GM23338 (cell line): ENCODE data around the gene SEMA7A. TPM values are rescaled to one million over a fixed set of nuclear protein-coding genes. Genes with fewer than 3 reads are reported as not detected.

Experiments used
- ATAC-seq: fragments of 200-7000 bp; cut with Tn5 transposase; 3 replicates; pipeline ENCODE4 v1.9.1; 2020
- DNase-seq: peaks from one replicate; pipeline ENCODE4 v3.0.0-alpha.2; 2015; ENCODE audit warnings: low spot score
- H2AFZ ChIP-seq: fragments of 200-600 bp; sonication (generic); 2 replicates; pipeline ENCODE4 v1.8.0; 2016; ENCODE audit warnings: antibody characterized with exemption, mild to moderate bottlenecking, moderate library complexity
- H3F3A ChIP-seq: fragments of 200-600 bp; sonication (generic); replicated peaks from 2 replicates; pipeline ENCODE4 v1.8.0; 2017; ENCODE audit warnings: antibody characterized with exemption, mixed run types, low read depth
- H3K27ac ChIP-seq: fragments of 200-600 bp; sonication (generic); 2 replicates; pipeline ENCODE4 v1.6.1; 2016; ENCODE audit warnings: low read depth
- H3K27me3 ChIP-seq: fragments of 200-600 bp; sonication (generic); 2 replicates; pipeline ENCODE4 v1.8.0; 2016; ENCODE audit warnings: mild to moderate bottlenecking, mixed run types, moderate library complexity; ENCODE audit not compliant: insufficient read depth
- H3K36me3 ChIP-seq: fragments of 200-600 bp; sonication (generic); 2 replicates; pipeline ENCODE4 v1.8.0; 2016; ENCODE audit warnings: mild to moderate bottlenecking; ENCODE audit not compliant: insufficient read depth
- H3K4me1 ChIP-seq: fragments of 200-600 bp; sonication (generic); 2 replicates; pipeline ENCODE4 v1.8.0; 2016; ENCODE audit warnings: mild to moderate bottlenecking, moderate library complexity; ENCODE audit not compliant: insufficient read depth
- H3K4me2 ChIP-seq: fragments of 200-600 bp; sonication (generic); 2 replicates; pipeline ENCODE4 v1.7.1; 2017; ENCODE audit warnings: mixed run types
- H3K4me3 ChIP-seq: fragments of 200-600 bp; sonication (generic); 2 replicates; pipeline ENCODE4 v1.6.1; 2016; ENCODE audit warnings: mixed run types
- H3K79me2 ChIP-seq: fragments of 200-600 bp; sonication (generic); replicated peaks from 2 replicates; pipeline ENCODE4 v1.8.0; 2017; ENCODE audit warnings: mild to moderate bottlenecking; ENCODE audit not compliant: insufficient read depth
- H3K9me2 ChIP-seq: fragments of 200-600 bp; sonication (generic); 2 replicates; pipeline ENCODE4 v1.8.0; 2017; ENCODE audit not compliant: insufficient read depth
- H4K20me1 ChIP-seq: fragments of 200-600 bp; sonication (generic); replicated peaks from 2 replicates; pipeline ENCODE4 v1.8.0; 2017; ENCODE audit warnings: mild to moderate bottlenecking; ENCODE audit not compliant: insufficient read depth
- H3K27ac Mint-ChIP-seq: 2 replicates; pipeline ENCODE4 v1.8.0; 2020; ENCODE audit warnings: inconsistent platforms, mild to moderate bottlenecking, moderate library complexity, mixed read lengths
- H3K27me3 Mint-ChIP-seq: 3 replicates; pipeline ENCODE4 v1.8.0; 2022; ENCODE audit warnings: low read depth, mild to moderate bottlenecking, moderate library complexity, mixed read lengths, inconsistent platforms; ENCODE audit not compliant: insufficient read depth, poor library complexity
- H3K36me3 Mint-ChIP-seq: 3 replicates; pipeline ENCODE4 v1.8.0; 2021; ENCODE audit warnings: low read depth, mild to moderate bottlenecking, inconsistent platforms, moderate library complexity, mixed read lengths
- H3K4me1 Mint-ChIP-seq: 3 replicates; pipeline ENCODE4 v1.8.0; 2020; ENCODE audit warnings: mild to moderate bottlenecking, inconsistent platforms, mixed read lengths
- H3K4me3 Mint-ChIP-seq: 3 replicates; pipeline ENCODE4 v1.8.0; 2021; ENCODE audit warnings: moderate library complexity, mild to moderate bottlenecking, inconsistent platforms, mixed read lengths
- H3K9me3 Mint-ChIP-seq: 3 replicates; pipeline ENCODE4 v1.8.0; 2020; ENCODE audit warnings: moderate library complexity, mild to moderate bottlenecking, inconsistent platforms, mixed read lengths
- CREB1 ChIP-seq: fragments of 250-450 bp; sonication (Bioruptor Pico); IDR thresholded peaks from 2 replicates; pipeline ENCODE4 v1.5.0; 2020; ENCODE audit warnings: low read depth, mild to moderate bottlenecking, moderate library complexity
- CTCF ChIP-seq, 2 experiments: fragments of 200-600 bp in 1 of 2; sonication (generic) in 1 of 2; conservative IDR thresholded peaks; 2 replicates each; pipeline versions ENCODE4 v1.5.1 to v1.6.1; 2016 to 2017; ENCODE audit warnings: antibody characterized with exemption in 2 of 2, low read depth in 2 of 2, mild to moderate bottlenecking in 2 of 2, moderate library complexity in 1 of 2
- ETS1 ChIP-seq: IDR thresholded peaks from 2 replicates; pipeline ENCODE4 v1.6.1; 2016; ENCODE audit warnings: antibody characterized with exemption
- EZH2 ChIP-seq: fragments of 200-600 bp; sonication (generic); IDR thresholded peaks from one replicate; pipeline ENCODE4 v1.8.0; 2017; ENCODE audit warnings: antibody characterized with exemption, mild to moderate bottlenecking, low read depth; ENCODE audit not compliant: unreplicated experiment
- EZH2phosphoT487 ChIP-seq: fragments of 200-600 bp; sonication (generic); IDR thresholded peaks from one replicate; pipeline ENCODE4 v1.8.1; 2018; ENCODE audit warnings: antibody characterized with exemption; ENCODE audit not compliant: unreplicated experiment
- JUNB ChIP-seq: IDR thresholded peaks from one replicate; pipeline ENCODE4 v1.6.1; 2016; ENCODE audit warnings: antibody characterized with exemption; ENCODE audit not compliant: unreplicated experiment
- NANOG ChIP-seq: IDR thresholded peaks from 2 replicates; pipeline ENCODE4 v1.6.1; 2016; ENCODE audit warnings: antibody characterized with exemption, borderline replicate concordance
- POLR2AphosphoS5 ChIP-seq: IDR thresholded peaks from 2 replicates; pipeline ENCODE4 v1.6.1; 2016; ENCODE audit warnings: antibody characterized with exemption, low read depth
- REST ChIP-seq: IDR thresholded peaks from one replicate; pipeline ENCODE4 v1.6.1; 2018; ENCODE audit warnings: antibody characterized with exemption; ENCODE audit not compliant: unreplicated experiment
- STAT1 ChIP-seq: IDR thresholded peaks from one replicate; pipeline ENCODE4 v1.6.1; 2016; ENCODE audit warnings: antibody characterized with exemption; ENCODE audit not compliant: unreplicated experiment
- ZNF114 ChIP-seq: fragments of 250-450 bp; sonication (Bioruptor Pico); IDR thresholded peaks from 2 replicates; pipeline ENCODE4 v1.5.0; 2020; ENCODE audit warnings: mild to moderate bottlenecking, moderate library complexity
- ZNF331 ChIP-seq: fragments of 250-450 bp; sonication (Bioruptor Pico); IDR thresholded peaks from 2 replicates; pipeline ENCODE4 v1.5.0; 2020; ENCODE audit warnings: low read depth, mild to moderate bottlenecking, moderate library complexity
- polyA plus RNA-seq: library from polyadenylated mRNA; unstranded; fragments of >200 nt; fragmentation: Nextera tagmentation; extraction: Ambion mirVana; gene quantifications from 2 replicates; pipeline ENCODE4 v1.2.1, GENCODE V29; 2016
- total RNA-seq: library from RNA; depleted of rRNA; stranded (reverse); fragments of >200 nt; shearing (Covaris generic); gene quantifications from 2 replicates; pipeline ENCODE4 v1.2.3, GENCODE V29; 2014

Gene SEMA7A
- total and polyA plus RNA-seq, 2 experiments from 2014 or later: 2.0 to 14.1 TPM

- TF ChIP-seq CTCF (conservative IDR thresholded peaks at IDR 0.05; ENCODE audit: low read depth in 2 of 2): no peak
Measured at GRCh38 chr15:74392902-74393301, 40.9 kb downstream of the SEMA7A start (continued).

GRCh38 chr15:74392451-74392830 is 41.3 kb downstream of the SEMA7A start:
- no peak for TF ChIP-seq CTCF (conservative IDR thresholded peaks at IDR 0.05; ENCODE audit: low read depth in 2 of 2)
- TF ChIP-seq ZNF114 (CRISPR knock-in tag): no peak
- H3K4me3 Mint-ChIP-seq: no peak overlapping the region
- no peaks in the 10 kb centered on the region for H3K27me3 ChIP-seq
- peaks cover 16% of the 10 kb centered on the region for H3K4me1 Mint-ChIP-seq
- DNase-seq (no peak), ATAC-seq (no peak)
- no peaks in the 10 kb centered on the region for H3K79me2 ChIP-seq
- H4K20me1 ChIP-seq: no peaks in the 10 kb centered on the region
- no peak overlapping the region for H3K4me3 ChIP-seq
- H3K36me3 Mint-ChIP-seq: no peaks in the 10 kb centered on the region; the same call in 2 of the 3 replicates
- no peaks in the 10 kb centered on the region for H3K9me2 ChIP-seq
- H3K4me1 ChIP-seq: no peaks in the 10 kb centered on the region
- no peak overlapping the region for H3K27ac ChIP-seq
- peaks cover 14% of the 10 kb centered on the region for H3K27me3 Mint-ChIP-seq
- H2AFZ ChIP-seq: no peak overlapping the region
- H3F3A ChIP-seq: no peaks in the 10 kb centered on the region
- H3K27ac Mint-ChIP-seq: no peak overlapping the region
- no peak overlapping the region for H3K4me2 ChIP-seq
- no peaks in the 10 kb centered on the region for H3K9me3 Mint-ChIP-seq
- H3K36me3 ChIP-seq: no peaks in the 10 kb centered on the region

- H3K79me2 ChIP-seq: no peaks in the 10 kb centered on the region
- DNase-seq (no peak), ATAC-seq (no peak)
- no peak overlapping the region for H3K27ac ChIP-seq
- H4K20me1 ChIP-seq: no peaks in the 10 kb centered on the region
- H3K27me3 Mint-ChIP-seq: peaks cover 14% of the 10 kb centered on the region
- H3K4me1 ChIP-seq: no peaks in the 10 kb centered on the region
- H3K4me3 ChIP-seq: no peak overlapping the region
- H3K36me3 Mint-ChIP-seq: no peaks in the 10 kb centered on the region; the same call in 2 of the 3 replicates
- no peak overlapping the region for H2AFZ ChIP-seq
- H3K9me3 Mint-ChIP-seq: no peaks in the 10 kb centered on the region
- H3K9me2 ChIP-seq: no peaks in the 10 kb centered on the region
- H3K36me3 ChIP-seq: no peaks in the 10 kb centered on the region
- H3K27ac Mint-ChIP-seq: peak overlapping the region; percentile 43; the same call in 1 of the 2 replicates
- H3K4me3 Mint-ChIP-seq: no peak overlapping the region
- H3F3A ChIP-seq: no peaks in the 10 kb centered on the region
- H3K4me1 Mint-ChIP-seq: peaks cover 19% of the 10 kb centered on the region
- H3K27me3 ChIP-seq: no peaks in the 10 kb centered on the region
- no peak overlapping the region for H3K4me2 ChIP-seq
- no peak for TF ChIP-seq ZNF331 (CRISPR knock-in tag)
- no peak for TF ChIP-seq EZH2
- TF ChIP-seq ETS1: no peak
- TF ChIP-seq JUNB: no peak
- no peak for TF ChIP-seq CREB1 (CRISPR knock-in tag)
- no peak for TF ChIP-seq ZNF114 (CRISPR knock-in tag)
- no peak for TF ChIP-seq EZH2phosphoT487
- no peak for TF ChIP-seq STAT1
- no peak for TF ChIP-seq NANOG
- no peak for TF ChIP-seq REST
- TF ChIP-seq POLR2AphosphoS5: no peak
Measured at GRCh38 chr15:74391582-74392450, 41.9 kb downstream of the SEMA7A start.
